ENCODE measurements around the gene SLC50A1.
"Not testable (repeated sequence)": the region's sequence is repeated elsewhere in the genome, so short reads cannot be mapped to it uniquely, and the experiment has no call there.

DNA sequence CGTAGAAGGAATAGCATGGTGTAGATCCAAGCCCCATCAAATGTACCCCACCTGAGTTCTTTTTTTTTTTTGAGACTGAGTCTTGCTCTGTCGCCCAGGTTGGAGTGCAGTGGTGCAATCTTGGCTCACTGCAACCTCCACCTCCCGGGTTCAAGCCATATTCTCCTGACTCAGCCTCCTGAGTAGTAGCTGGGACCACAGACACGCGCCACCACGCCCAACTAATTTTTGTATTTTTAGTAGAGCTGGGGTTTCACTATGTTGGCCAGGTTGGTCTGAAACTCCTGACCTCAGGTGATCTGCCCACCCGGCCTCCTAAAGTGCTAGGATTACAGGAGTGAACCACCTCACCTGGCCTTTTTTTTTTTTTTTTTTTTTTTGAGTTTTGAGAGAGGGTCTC is 17.6 kb upstream of the SLC50A1 start:
- TF ChIP-seq, protein P1, sequence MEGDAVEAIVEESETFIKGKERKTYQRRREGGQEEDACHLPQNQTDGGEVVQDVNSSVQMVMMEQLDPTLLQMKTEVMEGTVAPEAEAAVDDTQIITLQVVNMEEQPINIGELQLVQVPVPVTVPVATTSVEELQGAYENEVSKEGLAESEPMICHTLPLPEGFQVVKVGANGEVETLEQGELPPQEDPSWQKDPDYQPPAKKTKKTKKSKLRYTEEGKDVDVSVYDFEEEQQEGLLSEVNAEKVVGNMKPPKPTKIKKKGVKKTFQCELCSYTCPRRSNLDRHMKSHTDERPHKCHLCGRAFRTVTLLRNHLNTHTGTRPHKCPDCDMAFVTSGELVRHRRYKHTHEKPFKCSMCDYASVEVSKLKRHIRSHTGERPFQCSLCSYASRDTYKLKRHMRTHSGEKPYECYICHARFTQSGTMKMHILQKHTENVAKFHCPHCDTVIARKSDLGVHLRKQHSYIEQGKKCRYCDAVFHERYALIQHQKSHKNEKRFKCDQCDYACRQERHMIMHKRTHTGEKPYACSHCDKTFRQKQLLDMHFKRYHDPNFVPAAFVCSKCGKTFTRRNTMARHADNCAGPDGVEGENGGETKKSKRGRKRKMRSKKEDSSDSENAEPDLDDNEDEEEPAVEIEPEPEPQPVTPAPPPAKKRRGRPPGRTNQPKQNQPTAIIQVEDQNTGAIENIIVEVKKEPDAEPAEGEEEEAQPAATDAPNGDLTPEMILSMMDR (IDR thresholded peaks at IDR 0.05 in 8 of 11, conservative IDR thresholded peaks at IDR 0.05 in 3 of 11): not testable (repeated sequence)
- TF ChIP-seq POLR2A, POLR2AphosphoS5 (IDR thresholded peaks at IDR 0.05): not testable (repeated sequence)
